K562 (cell line): ENCODE data around the gene IPCEF1. TPM values are rescaled to one million over a fixed set of nuclear protein-coding genes. Genes with fewer than 3 reads are reported as not detected.

Experiments used
- ATAC-seq: fragments of 200-7000 bp; cut with Tn5 transposase; 3 replicates; pipeline ENCODE4 v1.9.1; 2020; ENCODE audit warnings: moderate library complexity
- BruUV-seq: library from RNA; stranded (reverse); fragments of 400-500 nt; replicated peaks from 2 replicates; lab custom pipeline; 2021; lab: Mats Ljungman, UMichigan
- CTCF ChIA-PET: fragments of 300-600 bp; formaldehyde crosslinking; extraction: SDS; loops from one replicate; lab custom pipeline; 2021; ENCODE audit warnings: low intra/inter-chr PET ratio; lab: Yijun Ruan, JAX
- POLR2A ChIA-PET: fragments of 300-600, 350-650 bp; sonication (Branson Sonifier 250); formaldehyde crosslinking; extraction: SDS; loops from one replicate; lab custom pipeline; 2021; ENCODE audit warnings: antibody characterized with exemption, inconsistent platforms; lab: Yijun Ruan, JAX
- DNase-seq, 4 experiments: peaks; one replicate each; pipeline versions ENCODE4 v3.0.0 to v3.0.0-alpha.2; 2011 to 2018; ENCODE audit warnings: low spot score in 3 of 4, mixed read lengths in 3 of 4; ENCODE audit errors: extremely low read depth in 1 of 4
- FAIRE-seq: peaks from 2 replicates; lab custom pipeline; 2011; peaks lifted over from hg19 to GRCh38; lab: Jason Lieb, UNC
- H2AFZ ChIP-seq: 2 replicates; pipeline ENCODE4 v1.6.0; 2011; ENCODE audit warnings: low read depth, low read length, control low read depth, inconsistent platforms
- H3K27ac ChIP-seq: fragments of 200-600 bp; 3 replicates; pipeline ENCODE4 v1.8.0; 2011; ENCODE audit warnings: low read depth, mild to moderate bottlenecking, control low read depth, inconsistent platforms, low read length, moderate library complexity, mixed read lengths; ENCODE audit errors: extremely low read depth
- H3K27me3 ChIP-seq, 2 experiments: fragments of 300-600 bp in 1 of 2; 2 replicates in 1 of 2; 3 replicates in 1 of 2; pipeline versions ENCODE4 v1.6.0 to v1.8.0; 2011; ENCODE audit warnings: inconsistent platforms in 2 of 2, low read length in 2 of 2, mild to moderate bottlenecking in 1 of 2, mixed read lengths in 1 of 2, moderate library complexity in 1 of 2; ENCODE audit not compliant: control insufficient read depth in 2 of 2, insufficient read depth in 2 of 2
- H3K36me3 ChIP-seq: fragments of 300-600 bp; 3 replicates; pipeline ENCODE4 v1.8.0; 2011; ENCODE audit warnings: mild to moderate bottlenecking, low read length, inconsistent platforms; ENCODE audit not compliant: control insufficient read depth, insufficient read depth
- H3K4me1 ChIP-seq, 2 experiments: fragments of 200-600 bp in 1 of 2; replicated peaks in 1 of 2; 2 replicates in 1 of 2; 3 replicates in 1 of 2; pipeline versions ENCODE4 v1.5.1 to v1.8.0; 2011; ENCODE audit warnings: inconsistent platforms in 2 of 2, low read length in 2 of 2, mild to moderate bottlenecking in 1 of 2, mixed read lengths in 1 of 2, moderate library complexity in 1 of 2; ENCODE audit not compliant: control insufficient read depth in 2 of 2, insufficient read depth in 2 of 2
- H3K4me2 ChIP-seq: 2 replicates; pipeline ENCODE4 v1.6.1; 2011; ENCODE audit warnings: low read length, control low read depth, inconsistent platforms, mixed read lengths; ENCODE audit not compliant: insufficient read depth
- H3K4me3 ChIP-seq: fragments of 200-600 bp; sonication (generic), shearing (Covaris generic); 2 replicates; pipeline ENCODE4 v1.5.1; 2016; ENCODE audit warnings: control low read depth, inconsistent platforms
- H3K79me2 ChIP-seq: fragments of 200-600 bp; 3 replicates; pipeline ENCODE4 v1.8.0; 2011; ENCODE audit warnings: low read length, inconsistent platforms; ENCODE audit not compliant: control insufficient read depth, insufficient read depth
- H3K9ac ChIP-seq, 2 experiments: 2 replicates each; pipeline versions ENCODE4 v1.6.0 to v1.6.1; 2011; ENCODE audit warnings: low read depth in 2 of 2, low read length in 2 of 2, control low read depth in 1 of 2, inconsistent platforms in 1 of 2, mild to moderate bottlenecking in 1 of 2, mixed read lengths in 1 of 2; ENCODE audit not compliant: insufficient read depth in 1 of 2
- H3K9me1 ChIP-seq: one replicate; pipeline ENCODE4 v1.6.0; 2011; ENCODE audit warnings: inconsistent platforms, mild to moderate bottlenecking, low read length, moderate library complexity; ENCODE audit not compliant: control insufficient read depth, insufficient read depth
- H3K9me3 ChIP-seq: replicated peaks from 2 replicates; pipeline ENCODE4 v1.5.1; 2011; ENCODE audit warnings: low read depth, low read length, inconsistent platforms; ENCODE audit not compliant: control insufficient read depth, insufficient read depth
- H4K20me1 ChIP-seq: replicated peaks from 2 replicates; pipeline ENCODE4 v1.6.1; 2011; ENCODE audit warnings: low read length, inconsistent platforms, mixed read lengths; ENCODE audit not compliant: control insufficient read depth, insufficient read depth
- MNT ChIP-seq, 2 experiments: fragments of 450-650 bp; conservative IDR thresholded peaks; 2 replicates each; pipeline ENCODE4 v1.6.1; 2017; ENCODE audit warnings: mild to moderate bottlenecking in 2 of 2, moderate library complexity in 2 of 2
- NFIX ChIP-seq: fragments of 250-450 bp; sonication (Bioruptor Pico); IDR thresholded peaks from 2 replicates; pipeline ENCODE4 v1.4.0; 2020; ENCODE audit warnings: low read depth, mild to moderate bottlenecking, moderate library complexity
- OTX1 ChIP-seq: fragments of 450-650 bp; formaldehyde crosslinking; IDR thresholded peaks from 2 replicates; pipeline ENCODE4 v1.4.0; 2022; ENCODE audit warnings: mild to moderate bottlenecking
- SNAPC5 ChIP-seq: fragments of 250-450 bp; sonication (Bioruptor Pico); IDR thresholded peaks from 2 replicates; pipeline ENCODE4 v1.8.0; 2021; ENCODE audit warnings: moderate library complexity, mild to moderate bottlenecking, inconsistent platforms
- ZNF431 ChIP-seq: sonication (generic); formaldehyde crosslinking; IDR thresholded peaks from 2 replicates; pipeline ENCODE4 v1.8.0; 2022; ENCODE audit warnings: mild to moderate bottlenecking, missing genetic modification reagents
- ZNF512 ChIP-seq: IDR thresholded peaks from 2 replicates; pipeline ENCODE4 v1.6.1; 2016; ENCODE audit warnings: missing genetic modification characterization, missing compliant biosample characterization
- WGBS: fragments of 100-300 bp; shearing (Covaris generic); methylation state at CpG from one replicate; pipeline ENCODE4 v1.1.6; 2016; ENCODE audit warnings: low coverage, mixed read lengths; ENCODE audit not compliant: insufficient coverage; ENCODE audit errors: missing lambda C conversion rate; 5-methylcytosine and 5-hydroxymethylcytosine counted together
- in situ Hi-C: fragments of 300-500 bp; cut with MboI; formaldehyde crosslinking; loops from 4 replicates; pipeline ENCODE4 v1.15.0; 2018; ENCODE audit warnings: inconsistent platforms, mixed read lengths
- intact Hi-C: fragments of 100-400 bp; cut with micrococcal nuclease; formaldehyde crosslinking; loops from 2 replicates; pipeline ENCODE4 v1.14.2; 2022
- polyA plus RNA-seq, 8 experiments: library from polyadenylated mRNA; depleted of rRNA in 4 of 8; stranded (reverse) in 5 of 8; unstranded in 3 of 8; fragments of >200 nt; fragmentation: Nextera tagmentation in 2 of 8; fragmentation: Illumina TruSeq in 1 of 8; extraction: Ambion mirVana in 2 of 8; extraction: Trizol in 1 of 8; gene quantifications; 2 replicates each; pipeline versions ENCODE4 v1.2.1 to v1.2.3, GENCODE V29; 2011 to 2014; ENCODE audit warnings: inconsistent platforms in 1 of 8, missing spikeins in 1 of 8
- total RNA-seq, 7 experiments: library from RNA; depleted of rRNA in 6 of 7; stranded (reverse); fragments of >200 nt in 6 of 7; fragmentation: Illumina TruSeq in 2 of 7; extraction: Trizol in 2 of 7; gene quantifications; 2 replicates each; pipeline versions ENCODE4 v1.2.1 to v1.2.3, GENCODE V29; 2011 to 2021; ENCODE audit warnings: low replicate concordance in 1 of 7

The IPCEF1 gene
- total and polyA plus RNA-seq, 9 of the 15 experiments (the other 6 are each of a cell fraction or from before 2014, with no cell fraction given), result 0.14 to 0.18 TPM; not detected in 7

GRCh38 chr6:154363821-154364220, 7.2 kb upstream of the IPCEF1 start:
- BruUV-seq, result no TSS peak
- CTCF ChIA-PET, result no interaction called here

More at GRCh38 chr6:154363821-154364220, 7.2 kb upstream of the IPCEF1 start:
- TF ChIP-seq ZNF431 (CRISPR knock-in tag) (no peak), MNT (conservative IDR thresholded peaks at IDR 0.05) (no peak), NFIX (no peak), ZNF512 (no peak), SNAPC5 (CRISPR knock-in tag) (no peak), OTX1 (CRISPR knock-in tag) (no peak)
- Histone ChIP-seq H3K9ac (no peak overlapping the region), H3K9me1 (no peaks in the 10 kb centered on the region), H3K4me1 (peaks cover 0 to 5% of the 10 kb centered on the region in 2 experiments; a peak in 1 of 5 replicates), H3K4me2 (no peak overlapping the region), H3K4me3 (no peak overlapping the region), H3K27me3 (peaks cover 32 to 39% of the 10 kb centered on the region in 2 experiments), H3K79me2 (no peaks in the 10 kb centered on the region), H2AFZ (no peak overlapping the region), H3K9me3 (no peaks in the 10 kb centered on the region), H4K20me1 (no peaks in the 10 kb centered on the region), H3K27ac (no peak overlapping the region), H3K36me3 (no peaks in the 10 kb centered on the region)
- DNase-seq (no peak), FAIRE-seq (no peak), ATAC-seq (no peak)
- WGBS, result 0% methylated on average over 4 of the region's 4 CpGs
- intact Hi-C loops, result no loop called here
- in situ Hi-C loops, result no loop called here
- POLR2A ChIA-PET, result no interaction called here
